ENCODE results near the gene BARX2. TPM values are rescaled to one million over a fixed set of nuclear protein-coding genes. Genes with fewer than 3 reads are reported as not detected.

BARX2 gene
- total RNA-seq, 1 donor from 2014 or later = 62.1 TPM

- DNase-seq (ENCODE audit: extremely low spot score, unreplicated experiment) = no peak
- Mint-ChIP-seq H3K27ac (peak overlapping the region; percentile 54), H3K4me1 (ENCODE audit: unreplicated experiment) (peaks cover 40% of the 10 kb centered on the region), H3K36me3 (peaks cover 37% of the 10 kb centered on the region), H3K4me3 (no peak overlapping the region), H3K27me3 (peaks cover 6% of the 10 kb centered on the region), H3K9me3 (peaks cover 5% of the 10 kb centered on the region)
- TF ChIP-seq CTCF (conservative IDR thresholded peaks at IDR 0.05) = no peak
Measured at GRCh38 chr11:129435499-129436245, 60.0 kb downstream of the BARX2 start.

- Mint-ChIP-seq H3K4me1 (ENCODE audit: unreplicated experiment) (peaks cover 40% of the 10 kb centered on the region), H3K4me3 (no peak overlapping the region), H3K36me3 (peaks cover 29% of the 10 kb centered on the region), H3K9me3 (peaks cover under 1% of the 10 kb centered on the region), H3K27me3 (peaks cover 6% of the 10 kb centered on the region), H3K27ac (peak overlapping the region; percentile 53)
- DNase-seq (ENCODE audit: extremely low spot score, unreplicated experiment) = no peak
- no peak for TF ChIP-seq CTCF (conservative IDR thresholded peaks at IDR 0.05)
Measured at GRCh38 chr11:129436573-129436972, 60.9 kb downstream of the BARX2 start.

GRCh38 chr11:129440028-129440713 lies 64.5 kb downstream of the BARX2 start:
- Mint-ChIP-seq H3K27ac (peak overlapping the region; percentile 93), H3K9me3 (no peaks in the 10 kb centered on the region), H3K4me3 (peak overlapping the region; percentile 15), H3K36me3 (peaks cover 27% of the 10 kb centered on the region), H3K4me1 (ENCODE audit: unreplicated experiment) (peaks cover 33% of the 10 kb centered on the region), H3K27me3 (peaks cover 3% of the 10 kb centered on the region)
- no peak for DNase-seq (ENCODE audit: extremely low spot score, unreplicated experiment)
- no peak for TF ChIP-seq CTCF (conservative IDR thresholded peaks at IDR 0.05)

- H3K9me3 Mint-ChIP-seq = no peaks in the 10 kb centered on the region
- peak overlapping the region; percentile 41 for H3K4me3 Mint-ChIP-seq
- peaks cover 32% of the 10 kb centered on the region for H3K36me3 Mint-ChIP-seq
- H3K27me3 Mint-ChIP-seq = peaks cover 3% of the 10 kb centered on the region
- TF ChIP-seq CTCF (conservative IDR thresholded peaks at IDR 0.05) = no peak
- DNase-seq (ENCODE audit: extremely low spot score, unreplicated experiment) = no peak
- peak overlapping the region; percentile 36 for H3K27ac Mint-ChIP-seq
- H3K4me1 Mint-ChIP-seq (ENCODE audit: unreplicated experiment) = peaks cover 29% of the 10 kb centered on the region
Measured at GRCh38 chr11:129442171-129442570, 66.5 kb downstream of the BARX2 start.

GRCh38 chr11:129443276-129443675 lies 67.6 kb downstream of the BARX2 start:
- no peak for TF ChIP-seq CTCF (conservative IDR thresholded peaks at IDR 0.05)
- DNase-seq (ENCODE audit: extremely low spot score, unreplicated experiment) = no peak
- Mint-ChIP-seq H3K27me3 (peaks cover 3% of the 10 kb centered on the region), H3K9me3 (no peaks in the 10 kb centered on the region), H3K36me3 (peaks cover 41% of the 10 kb centered on the region), H3K27ac (no peak overlapping the region), H3K4me3 (no peak overlapping the region), H3K4me1 (ENCODE audit: unreplicated experiment) (peaks cover 29% of the 10 kb centered on the region)
